A673 (cell line): ENCODE measurements around the gene FGFR3.

Experiments used
- CTCF ChIP-seq: fragments of 300-800, 200-600 bp; sonication (generic); conservative IDR thresholded peaks from 2 replicates; pipeline ENCODE4 v1.5.1; 2017; ENCODE audit warnings: low read depth, mild to moderate bottlenecking, antibody characterized with exemption, low read length, moderate library complexity, mixed read lengths
- EZH2 ChIP-seq: fragments of 200-600 bp; sonication (generic); IDR thresholded peaks from 2 replicates; pipeline ENCODE4 v1.6.1; 2017; ENCODE audit warnings: borderline replicate concordance, low read depth, mild to moderate bottlenecking, mixed read lengths, antibody characterized with exemption, low read length; ENCODE audit not compliant: poor library complexity, severe bottlenecking

GRCh38 chr4:1771555-1772305 lies 21.4 kb upstream of the FGFR3 start:
- TF ChIP-seq CTCF = no peak
- TF ChIP-seq EZH2 = no peak
